Keratinocyte (primary cell): ENCODE results near the gene MS4A15.

ENCODE experiments used
- CTCF ChIP-seq, 3 experiments: IDR thresholded peaks in 1 of 3; conservative IDR thresholded peaks in 1 of 3; optimal IDR thresholded peaks in 1 of 3; 2 replicates in 2 of 3; 3 replicates in 1 of 3; pipeline versions ENCODE3 to v1.5.1; 2011; ENCODE audit warnings: low read length in 3 of 3, mild to moderate bottlenecking in 3 of 3, moderate library complexity in 2 of 3, control low read depth in 1 of 3, inconsistent platforms in 1 of 3; ENCODE audit not compliant: insufficient read depth in 2 of 3; ENCODE audit errors: extremely low read depth in 1 of 3
- EZH2 ChIP-seq: IDR thresholded peaks from one replicate; pipeline ENCODE4 v1.6.1; 2012; ENCODE audit warnings: inconsistent platforms, mild to moderate bottlenecking, low read length, moderate library complexity

DNA sequence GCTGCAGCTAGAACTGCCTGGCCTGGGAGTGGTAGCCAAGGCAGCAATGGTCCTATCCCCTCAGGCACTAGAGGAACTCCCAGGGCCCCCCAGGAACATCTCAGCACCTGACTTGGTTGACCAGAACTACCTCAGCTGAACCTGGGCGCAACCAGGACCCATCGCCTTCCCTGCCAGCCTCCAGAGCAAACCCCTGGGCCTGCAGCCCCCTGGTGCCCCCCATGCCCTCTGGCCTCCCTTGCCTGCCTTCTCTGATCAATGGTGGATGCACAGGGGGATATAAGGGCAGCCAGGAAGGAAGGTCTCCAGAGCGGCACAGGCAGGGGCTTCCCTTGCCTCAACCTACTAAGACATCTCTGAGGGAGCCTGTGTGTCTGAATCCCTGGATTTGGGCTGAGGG is 42.0 kb downstream of the MS4A15 start:
- TF ChIP-seq CTCF (optimal IDR thresholded peaks at IDR 0.05 in 1 of 3, IDR thresholded peaks at IDR 0.05 in 1 of 3, conservative IDR thresholded peaks at IDR 0.05 in 1 of 3; ENCODE audit: extremely low read depth in 1 of 3, insufficient read depth in 2 of 3, low read length in 3 of 3) (no peak), EZH2 (no peak)
